HG03139 (cell line): ENCODE results near the gene CR1.
"Not testable (repeated sequence)": the region's sequence is repeated elsewhere in the genome, so short reads cannot be mapped to it uniquely, and the experiment has no call there.

ENCODE experiments used
- ATAC-seq: cut with Tn5 transposase; IDR thresholded peaks from one replicate; pipeline ENCODE4 v1.9.1; 2021; ENCODE audit not compliant: unreplicated experiment

The CR1 gene

GRCh38 chr1:207579436-207579799, 83.5 kb downstream of the CR1 start:
- peak; percentile 82 for ATAC-seq

- ATAC-seq = no peak
Measured at GRCh38 chr1:207581496-207582153, 85.7 kb downstream of the CR1 start.

- ATAC-seq = not testable (repeated sequence)
Measured at GRCh38 chr1:207589506-207589905, 93.5 kb downstream of the CR1 start.

GRCh38 chr1:207591205-207591604, 95.2 kb downstream of the CR1 start:
- ATAC-seq = not testable (repeated sequence)

GRCh38 chr1:207594095-207594494, 98.1 kb downstream of the CR1 start:
- ATAC-seq = not testable (repeated sequence)

- ATAC-seq = no peak
Measured at GRCh38 chr1:207603777-207604176, 107.8 kb downstream of the CR1 start.

- ATAC-seq = no peak
Measured at GRCh38 chr1:207605444-207606361, 109.7 kb downstream of the CR1 start.

DNA sequence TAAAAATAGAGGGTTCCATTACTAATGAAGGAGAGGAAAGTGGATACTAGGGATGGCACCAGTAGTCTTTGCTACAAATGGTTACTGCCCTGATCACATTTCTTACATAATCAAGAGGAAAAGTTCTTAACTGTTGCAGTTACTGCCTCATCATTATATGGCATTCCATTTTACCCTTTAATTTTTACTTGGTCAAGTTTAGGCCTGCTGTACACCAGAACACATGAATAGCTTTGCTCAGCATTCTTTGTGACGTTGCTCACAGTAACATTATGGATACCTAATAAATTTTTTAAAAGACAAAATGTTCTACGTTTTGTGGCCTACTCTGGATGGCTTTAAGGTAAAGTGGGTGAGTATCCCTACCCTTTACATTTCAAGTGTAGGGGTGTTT, 110.4 kb downstream of the CR1 start:
- ATAC-seq = no peak

DNA sequence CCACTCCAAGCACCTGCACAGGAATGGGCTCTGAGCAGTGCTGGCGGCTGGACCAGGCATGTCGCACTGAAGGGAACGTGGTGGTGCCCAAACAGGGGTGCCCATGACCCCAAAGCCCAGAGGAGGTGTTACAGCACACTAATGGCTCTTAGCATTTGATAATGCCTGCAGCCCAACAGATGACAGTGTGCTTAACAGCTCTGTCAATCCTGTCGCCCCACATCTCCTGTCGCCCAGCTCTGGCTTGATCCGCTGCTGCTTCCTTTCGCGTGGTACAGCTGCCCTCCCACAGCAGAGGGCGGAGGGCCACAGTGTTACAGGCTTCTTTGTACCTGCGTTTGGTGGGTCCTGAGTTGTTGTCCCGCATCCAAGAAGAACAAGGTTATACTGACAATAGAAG, 116.8 kb downstream of the CR1 start:
- no peak for ATAC-seq

DNA sequence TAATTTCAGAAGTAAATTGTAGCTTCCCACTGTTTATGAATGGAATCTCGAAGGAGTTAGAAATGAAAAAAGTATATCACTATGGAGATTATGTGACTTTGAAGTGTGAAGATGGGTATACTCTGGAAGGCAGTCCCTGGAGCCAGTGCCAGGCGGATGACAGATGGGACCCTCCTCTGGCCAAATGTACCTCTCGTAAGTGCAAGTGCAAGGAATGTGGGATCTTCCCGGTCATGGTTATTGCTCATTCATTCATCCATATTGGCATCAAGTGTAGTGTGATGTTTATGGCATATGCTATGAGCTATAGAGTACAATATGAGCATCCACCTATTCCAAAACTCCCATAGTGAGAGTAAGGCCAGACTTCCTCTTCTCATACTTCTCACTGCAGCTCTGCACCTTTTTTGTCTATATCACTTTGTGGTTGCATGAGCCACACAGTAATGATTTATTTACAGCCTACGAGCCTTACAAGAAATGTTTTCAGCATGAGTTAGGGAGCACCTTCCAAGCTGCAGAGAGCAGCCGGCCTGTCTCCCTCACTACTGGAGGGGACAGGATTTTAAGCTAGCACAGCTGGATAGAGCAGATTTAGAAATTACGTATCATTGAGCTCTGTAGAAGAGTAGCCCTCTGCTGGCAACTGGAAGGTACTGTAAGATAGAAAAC, 124.0 kb downstream of the CR1 start:
- ATAC-seq = peak; percentile 99

DNA sequence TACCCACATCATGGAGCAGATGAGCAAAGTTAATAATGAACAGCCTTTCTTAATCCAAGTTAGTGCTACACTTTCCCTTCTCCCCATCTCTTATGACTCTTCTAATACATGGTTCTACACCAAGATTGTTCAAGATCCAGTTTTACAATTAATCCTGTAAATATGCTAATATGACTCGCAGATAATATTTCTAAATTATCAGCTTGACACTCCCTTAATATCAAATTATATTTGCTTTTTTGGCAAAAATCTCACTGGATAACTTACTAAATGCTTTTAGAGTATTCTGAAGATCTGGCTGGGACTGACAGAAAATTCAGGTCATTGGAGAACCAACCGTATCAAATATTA, 124.6 kb downstream of the CR1 start:
- ATAC-seq = no peak

- not testable (repeated sequence) for ATAC-seq
Measured at GRCh38 chr1:207625504-207626071, 129.6 kb downstream of the CR1 start.

- no peak for ATAC-seq
Measured at GRCh38 chr1:207626972-207627337, 131.0 kb downstream of the CR1 start.

DNA sequence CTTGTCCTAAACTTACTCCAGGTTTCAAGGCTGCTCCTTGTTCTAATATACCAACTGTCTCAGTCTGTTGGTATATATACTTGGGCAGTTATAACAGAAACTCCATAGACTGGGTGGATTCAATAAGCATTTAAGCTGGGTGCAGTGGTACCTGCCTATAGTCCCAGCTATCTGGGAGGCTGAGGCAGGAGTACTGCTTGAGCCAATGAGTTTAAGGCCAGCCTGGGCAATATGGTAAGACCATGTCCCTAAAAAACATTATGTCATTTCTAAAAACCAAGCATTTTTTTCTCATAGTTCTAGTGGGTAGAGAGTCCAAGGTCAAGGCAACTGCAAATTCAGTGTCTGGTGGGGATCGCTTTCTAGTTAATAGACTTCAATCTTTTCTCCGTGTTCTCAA, 131.5 kb downstream of the CR1 start:
- ATAC-seq = no peak

- ATAC-seq = no peak
Measured at GRCh38 chr1:207628776-207629175, 132.8 kb downstream of the CR1 start.

GRCh38 chr1:207631137-207631536, 135.2 kb downstream of the CR1 start:
- ATAC-seq = no peak

GRCh38 chr1:207633226-207633625, 137.3 kb downstream of the CR1 start:
- no peak for ATAC-seq

DNA sequence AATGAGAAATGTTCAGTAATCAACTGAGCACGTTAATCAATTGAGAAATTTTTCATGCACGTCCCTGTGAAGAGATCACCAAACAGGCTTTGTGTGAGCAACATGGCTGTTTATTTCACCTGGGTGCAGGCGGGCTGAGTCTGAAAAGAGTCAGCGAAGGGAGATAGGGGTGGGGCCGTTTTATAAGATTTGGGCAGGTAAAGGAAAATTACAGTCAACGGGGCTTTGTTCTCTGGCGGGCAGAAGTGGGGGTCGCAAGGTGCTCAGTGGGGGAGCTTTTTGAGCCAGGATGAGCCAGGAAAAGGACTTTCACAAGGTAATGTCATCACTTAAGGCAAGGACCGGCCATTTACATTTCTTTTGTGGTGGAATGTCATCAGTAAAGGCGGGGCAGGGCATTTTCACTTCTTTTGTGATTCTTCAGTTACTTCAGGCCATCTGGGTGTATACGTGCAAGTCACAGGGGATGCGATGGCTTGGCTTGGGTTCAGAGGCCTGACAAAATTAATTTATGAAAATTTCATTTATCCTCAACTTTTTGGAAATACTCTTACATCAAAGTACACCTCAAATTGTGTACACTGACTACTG, 137.8 kb downstream of the CR1 start:
- ATAC-seq = not testable (repeated sequence)

GRCh38 chr1:207634293-207634692, 138.3 kb downstream of the CR1 start:
- not testable (repeated sequence) for ATAC-seq

GRCh38 chr1:207635569-207636186, 139.7 kb downstream of the CR1 start:
- not testable (repeated sequence) for ATAC-seq
